GM12801 (cell line): Measurements from ENCODE around the gene CNPY1.

ENCODE experiments used
- TF ChIP-seq, protein P1 (sequence below): IDR thresholded peaks from one replicate; pipeline ENCODE4 v1.5.1; 2011; ENCODE audit warnings: control low read depth; ENCODE audit not compliant: insufficient read length; ENCODE audit errors: extremely low read depth

CNPY1 gene

DNA sequence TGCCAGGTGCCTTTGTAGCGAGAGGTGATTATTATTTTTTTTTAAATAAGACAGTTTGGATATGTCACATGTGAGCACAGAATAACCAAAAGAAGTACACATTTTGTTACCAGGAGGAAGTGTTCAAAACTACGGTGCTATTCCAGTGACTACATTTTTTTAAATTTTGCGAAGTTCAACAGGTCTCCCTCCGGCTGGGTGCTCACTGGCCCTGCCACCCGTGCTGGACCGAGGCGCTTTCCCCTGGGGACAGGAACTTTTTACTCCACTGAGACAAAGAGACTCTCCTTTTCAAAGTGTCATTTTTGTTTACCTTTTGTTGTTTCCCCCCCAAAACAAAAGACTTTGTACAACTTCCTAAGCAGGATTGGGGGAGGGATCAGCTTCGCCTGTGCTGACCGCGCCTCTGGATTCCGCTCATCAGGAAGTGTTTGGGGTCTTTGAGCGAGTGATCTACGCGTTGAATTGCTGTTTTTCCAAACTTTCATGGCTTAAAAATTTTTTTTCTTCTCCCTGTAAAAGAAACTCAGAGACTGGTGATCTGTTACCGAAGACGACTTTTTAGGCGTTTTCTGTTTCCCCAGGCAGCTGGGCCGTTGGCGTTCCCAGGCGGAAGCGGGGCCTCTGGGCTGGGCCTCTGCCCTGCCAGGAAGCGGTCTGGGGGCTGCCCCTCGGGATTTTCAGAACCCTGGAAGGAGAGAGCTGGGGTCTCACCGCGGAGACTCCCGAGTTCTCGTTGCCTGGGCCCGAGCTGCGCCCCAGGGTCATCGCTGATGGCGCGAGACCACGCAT is 81.2 kb downstream of the CNPY1 start:
- TF ChIP-seq, protein P1, sequence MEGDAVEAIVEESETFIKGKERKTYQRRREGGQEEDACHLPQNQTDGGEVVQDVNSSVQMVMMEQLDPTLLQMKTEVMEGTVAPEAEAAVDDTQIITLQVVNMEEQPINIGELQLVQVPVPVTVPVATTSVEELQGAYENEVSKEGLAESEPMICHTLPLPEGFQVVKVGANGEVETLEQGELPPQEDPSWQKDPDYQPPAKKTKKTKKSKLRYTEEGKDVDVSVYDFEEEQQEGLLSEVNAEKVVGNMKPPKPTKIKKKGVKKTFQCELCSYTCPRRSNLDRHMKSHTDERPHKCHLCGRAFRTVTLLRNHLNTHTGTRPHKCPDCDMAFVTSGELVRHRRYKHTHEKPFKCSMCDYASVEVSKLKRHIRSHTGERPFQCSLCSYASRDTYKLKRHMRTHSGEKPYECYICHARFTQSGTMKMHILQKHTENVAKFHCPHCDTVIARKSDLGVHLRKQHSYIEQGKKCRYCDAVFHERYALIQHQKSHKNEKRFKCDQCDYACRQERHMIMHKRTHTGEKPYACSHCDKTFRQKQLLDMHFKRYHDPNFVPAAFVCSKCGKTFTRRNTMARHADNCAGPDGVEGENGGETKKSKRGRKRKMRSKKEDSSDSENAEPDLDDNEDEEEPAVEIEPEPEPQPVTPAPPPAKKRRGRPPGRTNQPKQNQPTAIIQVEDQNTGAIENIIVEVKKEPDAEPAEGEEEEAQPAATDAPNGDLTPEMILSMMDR: no peak

DNA sequence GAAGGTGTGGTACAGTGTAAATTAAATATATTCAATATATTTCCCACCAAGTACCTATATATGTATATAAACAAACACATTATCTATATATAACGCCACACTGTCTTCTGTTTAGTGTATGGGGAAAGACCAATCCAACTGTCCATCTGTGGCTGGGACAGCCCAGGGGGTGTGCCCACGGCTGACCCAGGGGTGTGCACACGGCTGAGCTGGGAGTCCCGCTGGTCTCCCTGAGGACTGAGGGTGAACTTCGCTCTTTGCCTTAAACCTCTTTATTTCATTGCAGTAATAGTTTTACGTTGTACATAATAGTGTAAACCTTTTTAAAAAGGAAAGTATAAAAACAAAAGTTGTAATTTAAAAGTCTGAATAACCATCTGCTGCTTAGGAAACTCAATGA is 82.2 kb downstream of the CNPY1 start:
- TF ChIP-seq, protein P1: no peak

DNA sequence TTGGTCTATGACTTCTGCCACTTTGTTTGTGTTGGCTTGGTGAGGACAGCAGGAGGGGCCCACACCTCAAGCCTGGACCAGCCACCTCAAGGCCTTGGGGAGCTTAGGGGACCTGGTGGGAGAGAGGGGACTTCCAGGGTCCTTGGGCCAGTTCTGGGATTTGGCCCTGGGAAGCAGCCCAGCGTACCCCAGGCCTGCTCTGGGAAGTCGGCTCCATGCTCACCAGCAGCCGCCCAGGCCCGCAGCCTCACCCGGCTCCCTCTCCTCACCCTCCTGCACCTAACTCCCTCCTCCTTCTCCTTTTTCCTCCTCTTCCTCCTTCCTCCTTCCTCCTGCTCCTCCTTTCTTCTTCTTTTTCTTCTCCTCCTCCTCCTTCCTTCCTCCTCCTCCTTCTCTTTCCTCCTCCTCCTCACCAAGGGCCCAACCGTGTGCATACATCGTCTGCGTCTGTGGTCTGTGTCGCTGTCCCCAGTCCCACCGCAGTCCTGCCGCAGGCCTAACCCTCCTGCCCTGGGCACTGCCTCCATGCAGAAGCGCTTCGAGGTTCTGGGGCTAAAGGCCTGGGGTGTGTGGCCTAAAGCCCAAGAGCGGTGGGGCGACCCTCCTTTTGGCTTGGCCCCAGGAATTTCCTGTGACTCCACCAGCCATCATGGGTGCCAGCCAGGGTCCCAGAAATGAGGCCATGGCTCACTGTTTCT is 83.1 kb downstream of the CNPY1 start:
- TF ChIP-seq, protein P1: no peak

DNA sequence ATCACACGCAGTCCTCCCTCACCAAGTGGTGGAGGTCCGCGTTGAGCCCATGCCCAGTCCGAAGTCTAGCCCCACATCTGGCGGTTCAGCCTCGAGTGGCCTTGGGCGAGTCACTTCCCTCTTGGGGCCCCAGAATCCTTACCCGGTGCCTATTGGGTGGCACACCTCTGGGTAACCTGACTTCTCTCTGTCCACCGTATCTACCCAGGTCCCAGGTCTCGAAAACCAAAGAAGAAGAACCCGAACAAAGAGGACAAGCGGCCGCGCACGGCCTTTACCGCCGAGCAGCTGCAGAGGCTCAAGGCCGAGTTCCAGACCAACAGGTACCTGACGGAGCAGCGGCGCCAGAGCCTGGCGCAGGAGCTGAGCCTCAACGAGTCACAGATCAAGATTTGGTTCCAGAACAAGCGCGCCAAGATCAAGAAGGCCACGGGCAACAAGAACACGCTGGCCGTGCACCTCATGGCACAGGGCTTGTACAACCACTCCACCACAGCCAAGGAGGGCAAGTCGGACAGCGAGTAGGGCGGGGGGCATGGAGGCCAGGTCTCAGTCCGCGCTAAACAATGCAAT is 84.1 kb downstream of the CNPY1 start:
- TF ChIP-seq, protein P1: no peak

DNA sequence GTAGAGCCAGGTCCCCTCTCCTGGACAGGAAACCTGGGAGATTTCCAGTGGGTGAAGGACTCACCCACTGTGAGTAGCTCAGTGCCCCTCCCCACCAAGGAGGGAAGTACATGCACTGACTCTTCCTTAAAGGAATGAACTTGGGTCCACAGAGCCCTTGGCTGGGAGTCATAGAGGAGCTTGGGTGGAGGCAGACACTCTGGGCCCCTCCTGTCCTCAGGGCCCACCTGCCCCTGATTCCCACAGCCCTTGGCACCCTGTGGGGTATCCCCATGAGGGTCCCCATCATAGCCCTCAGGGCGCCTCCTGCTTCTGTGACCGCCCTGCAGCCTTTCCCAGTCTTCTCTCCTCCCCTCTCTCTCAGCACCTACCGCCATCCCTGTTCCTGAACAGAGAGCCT is 84.7 kb downstream of the CNPY1 start:
- TF ChIP-seq, protein P1: no peak

DNA sequence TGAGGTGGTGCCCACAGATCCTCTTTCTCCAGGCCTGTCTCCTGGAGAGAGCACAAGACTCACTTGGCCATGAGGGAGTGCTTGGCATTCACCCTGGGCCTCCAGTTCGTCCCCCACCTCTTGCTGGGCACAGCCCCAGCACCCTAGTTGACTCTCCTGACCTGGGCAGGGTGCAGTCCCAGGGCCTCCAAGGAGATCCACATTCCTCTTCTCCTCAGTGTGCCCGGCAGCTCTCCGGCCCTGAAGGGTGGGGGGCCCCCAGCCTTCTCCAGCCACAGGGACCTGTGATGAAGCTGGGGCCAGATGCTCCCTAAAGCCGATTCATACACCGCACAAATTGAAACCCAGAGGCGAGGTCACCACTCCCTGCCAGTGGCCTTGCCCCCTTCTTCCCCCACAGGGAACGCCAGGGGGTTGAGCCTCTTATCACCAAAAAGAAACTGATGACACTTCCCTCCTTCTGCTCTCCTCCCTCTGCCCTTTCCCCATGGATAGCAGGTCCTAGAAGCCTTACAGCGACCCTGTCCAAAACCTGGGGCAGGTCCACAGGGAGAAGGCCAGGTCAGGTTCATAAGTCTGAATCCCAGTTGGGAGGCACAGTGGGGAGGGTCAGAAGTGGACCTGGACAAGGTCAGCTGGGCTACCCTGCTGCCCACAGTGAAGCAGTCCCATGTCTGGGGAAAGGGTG is 85.3 kb downstream of the CNPY1 start:
- TF ChIP-seq, protein P1: no peak

DNA sequence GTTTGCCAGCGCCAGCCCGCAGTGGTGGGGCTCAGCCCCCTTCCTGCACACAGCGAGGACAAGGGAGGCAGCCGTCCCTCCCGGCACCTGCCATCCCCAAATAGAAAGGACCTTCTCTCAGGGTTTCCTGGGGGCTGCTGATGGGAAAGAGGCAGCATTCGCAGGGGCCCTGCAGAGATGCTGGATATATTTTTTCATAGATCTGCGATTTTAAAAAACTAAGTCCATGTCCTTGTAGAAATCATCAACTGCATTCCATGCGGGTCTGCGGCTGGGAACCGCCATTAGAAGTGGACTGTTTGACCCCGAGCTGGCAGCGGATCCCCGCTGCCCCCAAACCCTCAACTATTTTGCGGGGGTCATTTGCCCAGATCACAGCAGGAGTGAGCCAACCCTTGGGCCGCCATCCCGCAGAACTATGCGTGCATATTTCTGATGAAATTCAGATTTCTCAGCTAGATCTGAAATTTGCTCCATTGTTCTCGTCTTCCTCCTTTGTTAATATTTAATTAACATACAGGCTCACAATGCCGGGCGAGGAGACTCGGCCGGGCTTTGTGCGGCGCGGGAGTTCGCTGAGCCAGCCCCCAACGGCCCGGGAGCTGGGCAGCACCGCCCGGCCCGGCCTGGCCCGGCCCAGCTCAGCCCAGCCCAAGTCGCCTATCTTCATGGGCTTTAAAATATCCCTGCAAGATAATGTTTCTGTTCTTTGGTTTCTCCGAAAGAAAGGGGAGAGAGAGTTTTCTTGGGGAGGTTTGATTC is 86.5 kb downstream of the CNPY1 start:
- TF ChIP-seq, protein P1: no peak
